K562 (cell line): ENCODE results near the gene ALDH8A1. TPM values are rescaled to one million over a fixed set of nuclear protein-coding genes. Genes with fewer than 3 reads are reported as not detected.

Experiments used
- ATAC-seq: fragments of 200-7000 bp; cut with Tn5 transposase; 3 replicates; pipeline ENCODE4 v1.9.1; 2020; ENCODE audit warnings: moderate library complexity
- BruUV-seq: library from RNA; stranded (reverse); fragments of 400-500 nt; replicated peaks from 2 replicates; lab custom pipeline; 2021; lab: Mats Ljungman, UMichigan
- CTCF ChIA-PET: fragments of 300-600 bp; formaldehyde crosslinking; extraction: SDS; loops from one replicate; lab custom pipeline; 2021; ENCODE audit warnings: low intra/inter-chr PET ratio; lab: Yijun Ruan, JAX
- POLR2A ChIA-PET: fragments of 300-600, 350-650 bp; sonication (Branson Sonifier 250); formaldehyde crosslinking; extraction: SDS; loops from one replicate; lab custom pipeline; 2021; ENCODE audit warnings: antibody characterized with exemption, inconsistent platforms; lab: Yijun Ruan, JAX
- DNase-seq, 4 experiments: peaks; one replicate each; pipeline versions ENCODE4 v3.0.0 to v3.0.0-alpha.2; 2011 to 2018; ENCODE audit warnings: low spot score in 3 of 4, mixed read lengths in 3 of 4; ENCODE audit errors: extremely low read depth in 1 of 4
- FAIRE-seq: peaks from 2 replicates; lab custom pipeline; 2011; peaks lifted over from hg19 to GRCh38; lab: Jason Lieb, UNC
- H2AFZ ChIP-seq: 2 replicates; pipeline ENCODE4 v1.6.0; 2011; ENCODE audit warnings: low read depth, low read length, control low read depth, inconsistent platforms
- H3K27ac ChIP-seq: fragments of 200-600 bp; 3 replicates; pipeline ENCODE4 v1.8.0; 2011; ENCODE audit warnings: low read depth, mild to moderate bottlenecking, control low read depth, inconsistent platforms, low read length, moderate library complexity, mixed read lengths; ENCODE audit errors: extremely low read depth
- H3K27me3 ChIP-seq, 2 experiments: fragments of 300-600 bp in 1 of 2; 2 replicates in 1 of 2; 3 replicates in 1 of 2; pipeline versions ENCODE4 v1.6.0 to v1.8.0; 2011; ENCODE audit warnings: inconsistent platforms in 2 of 2, low read length in 2 of 2, mild to moderate bottlenecking in 1 of 2, mixed read lengths in 1 of 2, moderate library complexity in 1 of 2; ENCODE audit not compliant: control insufficient read depth in 2 of 2, insufficient read depth in 2 of 2
- H3K36me3 ChIP-seq: fragments of 300-600 bp; 3 replicates; pipeline ENCODE4 v1.8.0; 2011; ENCODE audit warnings: mild to moderate bottlenecking, low read length, inconsistent platforms; ENCODE audit not compliant: control insufficient read depth, insufficient read depth
- H3K4me1 ChIP-seq, 2 experiments: fragments of 200-600 bp in 1 of 2; replicated peaks in 1 of 2; 2 replicates in 1 of 2; 3 replicates in 1 of 2; pipeline versions ENCODE4 v1.5.1 to v1.8.0; 2011; ENCODE audit warnings: inconsistent platforms in 2 of 2, low read length in 2 of 2, mild to moderate bottlenecking in 1 of 2, mixed read lengths in 1 of 2, moderate library complexity in 1 of 2; ENCODE audit not compliant: control insufficient read depth in 2 of 2, insufficient read depth in 2 of 2
- H3K4me2 ChIP-seq: 2 replicates; pipeline ENCODE4 v1.6.1; 2011; ENCODE audit warnings: low read length, control low read depth, inconsistent platforms, mixed read lengths; ENCODE audit not compliant: insufficient read depth
- H3K4me3 ChIP-seq: fragments of 200-600 bp; sonication (generic), shearing (Covaris generic); 2 replicates; pipeline ENCODE4 v1.5.1; 2016; ENCODE audit warnings: control low read depth, inconsistent platforms
- H3K79me2 ChIP-seq: fragments of 200-600 bp; 3 replicates; pipeline ENCODE4 v1.8.0; 2011; ENCODE audit warnings: low read length, inconsistent platforms; ENCODE audit not compliant: control insufficient read depth, insufficient read depth
- H3K9ac ChIP-seq, 2 experiments: 2 replicates each; pipeline versions ENCODE4 v1.6.0 to v1.6.1; 2011; ENCODE audit warnings: low read depth in 2 of 2, low read length in 2 of 2, control low read depth in 1 of 2, inconsistent platforms in 1 of 2, mild to moderate bottlenecking in 1 of 2, mixed read lengths in 1 of 2; ENCODE audit not compliant: insufficient read depth in 1 of 2
- H3K9me1 ChIP-seq: one replicate; pipeline ENCODE4 v1.6.0; 2011; ENCODE audit warnings: inconsistent platforms, mild to moderate bottlenecking, low read length, moderate library complexity; ENCODE audit not compliant: control insufficient read depth, insufficient read depth
- H3K9me3 ChIP-seq: replicated peaks from 2 replicates; pipeline ENCODE4 v1.5.1; 2011; ENCODE audit warnings: low read depth, low read length, inconsistent platforms; ENCODE audit not compliant: control insufficient read depth, insufficient read depth
- H4K20me1 ChIP-seq: replicated peaks from 2 replicates; pipeline ENCODE4 v1.6.1; 2011; ENCODE audit warnings: low read length, inconsistent platforms, mixed read lengths; ENCODE audit not compliant: control insufficient read depth, insufficient read depth
- WGBS: fragments of 100-300 bp; shearing (Covaris generic); methylation state at CpG from one replicate; pipeline ENCODE4 v1.1.6; 2016; ENCODE audit warnings: low coverage, mixed read lengths; ENCODE audit not compliant: insufficient coverage; ENCODE audit errors: missing lambda C conversion rate; 5-methylcytosine and 5-hydroxymethylcytosine counted together
- in situ Hi-C: fragments of 300-500 bp; cut with MboI; formaldehyde crosslinking; loops from 4 replicates; pipeline ENCODE4 v1.15.0; 2018; ENCODE audit warnings: inconsistent platforms, mixed read lengths
- intact Hi-C: fragments of 100-400 bp; cut with micrococcal nuclease; formaldehyde crosslinking; loops from 2 replicates; pipeline ENCODE4 v1.14.2; 2022
- polyA plus RNA-seq, 8 experiments: library from polyadenylated mRNA; depleted of rRNA in 4 of 8; stranded (reverse) in 5 of 8; unstranded in 3 of 8; fragments of >200 nt; fragmentation: Nextera tagmentation in 2 of 8; fragmentation: Illumina TruSeq in 1 of 8; extraction: Ambion mirVana in 2 of 8; extraction: Trizol in 1 of 8; gene quantifications; 2 replicates each; pipeline versions ENCODE4 v1.2.1 to v1.2.3, GENCODE V29; 2011 to 2014; ENCODE audit warnings: inconsistent platforms in 1 of 8, missing spikeins in 1 of 8
- total RNA-seq, 7 experiments: library from RNA; depleted of rRNA in 6 of 7; stranded (reverse); fragments of >200 nt in 6 of 7; fragmentation: Illumina TruSeq in 2 of 7; extraction: Trizol in 2 of 7; gene quantifications; 2 replicates each; pipeline versions ENCODE4 v1.2.1 to v1.2.3, GENCODE V29; 2011 to 2021; ENCODE audit warnings: low replicate concordance in 1 of 7
- TF ChIP-seq, protein P1 (sequence below): fragments of 250-450 bp; sonication (Bioruptor Pico); IDR thresholded peaks from 2 replicates; pipeline ENCODE4 v1.5.0; 2021; ENCODE audit warnings: mild to moderate bottlenecking, borderline replicate concordance

Gene ALDH8A1
- total and polyA plus RNA-seq, 9 of the 15 experiments (the other 6 are each of a cell fraction or from before 2014, with no cell fraction given): 0.03 to 0.18 (median 0.04) TPM; not detected in 2

DNA sequence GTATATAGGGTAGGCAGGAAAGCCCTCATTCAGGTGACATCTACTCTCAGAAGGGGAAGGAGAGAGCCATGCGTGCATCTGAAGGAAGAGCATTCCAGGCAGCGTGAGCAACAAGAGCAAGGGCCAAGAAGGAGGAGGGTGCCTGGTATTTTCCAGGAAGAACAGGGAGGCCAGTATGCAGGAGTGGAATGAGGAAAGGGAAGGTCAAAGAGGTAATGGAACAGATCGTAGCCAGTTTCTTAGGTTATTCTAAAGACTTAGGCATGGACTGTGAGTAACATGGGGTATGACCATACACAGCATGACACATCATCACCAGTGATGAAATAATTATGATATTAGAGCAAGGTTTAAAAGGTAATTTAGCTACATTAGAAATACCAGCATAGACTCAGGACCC, 24.1 kb downstream of the ALDH8A1 start:
- WGBS: 6% methylated on average over 3 of the region's 3 CpGs
- ChIA-PET POLR2A (interaction anchor here (1.0 kb wide), 1 partner anchor 15 kb away, joined by 4 read pairs; no protein-coding TSS in a partner anchor), CTCF (no interaction called here)

More for the DNA sequence above, 24.1 kb downstream of the ALDH8A1 start:
- Histone ChIP-seq H3K79me2 (no peaks in the 10 kb centered on the region), H4K20me1 (no peaks in the 10 kb centered on the region), H3K9me1 (no peaks in the 10 kb centered on the region), H3K9me3 (no peaks in the 10 kb centered on the region), H3K27me3 (peaks cover 23 to 27% of the 10 kb centered on the region in 2 experiments), H2AFZ (no peak overlapping the region), H3K27ac (no peak overlapping the region), H3K9ac (no peak overlapping the region), H3K4me2 (no peak overlapping the region), H3K4me1 (no peaks in the 10 kb centered on the region), H3K36me3 (no peaks in the 10 kb centered on the region), H3K4me3 (no peak overlapping the region)
- in situ Hi-C loops (no loop called here), intact Hi-C loops (no loop called here)
- TF ChIP-seq, protein P1, sequence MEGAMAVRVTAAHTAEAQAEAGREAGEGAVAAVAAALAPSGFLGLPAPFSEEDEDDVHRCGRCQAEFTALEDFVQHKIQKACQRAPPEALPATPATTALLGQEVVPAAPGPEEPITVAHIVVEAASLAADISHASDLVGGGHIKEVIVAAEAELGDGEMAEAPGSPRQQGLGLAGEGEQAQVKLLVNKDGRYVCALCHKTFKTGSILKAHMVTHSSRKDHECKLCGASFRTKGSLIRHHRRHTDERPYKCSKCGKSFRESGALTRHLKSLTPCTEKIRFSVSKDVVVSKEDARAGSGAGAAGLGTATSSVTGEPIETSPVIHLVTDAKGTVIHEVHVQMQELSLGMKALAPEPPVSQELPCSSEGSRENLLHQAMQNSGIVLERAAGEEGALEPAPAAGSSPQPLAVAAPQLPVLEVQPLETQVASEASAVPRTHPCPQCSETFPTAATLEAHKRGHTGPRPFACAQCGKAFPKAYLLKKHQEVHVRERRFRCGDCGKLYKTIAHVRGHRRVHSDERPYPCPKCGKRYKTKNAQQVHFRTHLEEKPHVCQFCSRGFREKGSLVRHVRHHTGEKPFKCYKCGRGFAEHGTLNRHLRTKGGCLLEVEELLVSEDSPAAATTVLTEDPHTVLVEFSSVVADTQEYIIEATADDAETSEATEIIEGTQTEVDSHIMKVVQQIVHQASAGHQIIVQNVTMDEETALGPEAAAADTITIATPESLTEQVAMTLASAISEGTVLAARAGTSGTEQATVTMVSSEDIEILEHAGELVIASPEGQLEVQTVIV (CRISPR knock-in tag): no peak
- FAIRE-seq (no peak), ATAC-seq (no peak), DNase-seq (no peak)
- BruUV-seq: no TSS peak
